ENCODE data around the gene NCLN.

- TF ChIP-seq TAF1 (IDR thresholded peaks at IDR 0.05; ENCODE audit: low read depth, low read length) (no peak), POLR2A (IDR thresholded peaks at IDR 0.05; ENCODE audit: low read depth, low read length) (no peak), SPI1 (IDR thresholded peaks at IDR 0.05; ENCODE audit: low read depth, low read length) (no peak), POLR2AphosphoS5 (IDR thresholded peaks at IDR 0.05; ENCODE audit: low read depth, low read length) (no peak), PAX5 (IDR thresholded peaks at IDR 0.05; ENCODE audit: insufficient read depth, low read length, severe bottlenecking) (no peak)
Measured at GRCh38 chr19:3184847-3185460, 776 bp upstream of the NCLN start.
